SHP77 treated with DMSO at 0.1 percent for 48 hours (cell line): Measurements from ENCODE around the gene XPNPEP3.

Source experiments
- DNase-seq: peaks from one replicate; lab custom pipeline; 2025; lab: John Stamatoyannopoulos, UW

XPNPEP3 gene

DNA sequence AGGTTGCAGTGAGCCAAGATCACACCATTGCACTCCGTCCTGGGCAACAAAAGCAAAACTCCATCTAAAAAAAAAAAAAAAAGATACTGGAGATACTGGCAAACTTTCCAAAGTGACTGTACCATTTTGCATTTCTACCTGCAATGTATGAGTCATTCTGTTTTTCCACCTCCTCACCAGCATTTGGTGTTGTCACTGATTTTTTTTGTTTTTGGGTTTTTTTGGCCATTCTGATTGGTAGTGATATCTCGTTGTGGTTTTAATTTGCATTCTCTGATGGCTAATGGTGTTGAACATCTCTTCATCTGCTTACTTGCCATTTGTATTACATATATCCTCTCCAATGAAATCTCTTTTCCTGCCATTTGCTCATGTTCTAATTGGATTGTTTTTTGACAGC is 82.3 kb downstream of the XPNPEP3 start:
- DNase-seq, result no peak

DNA sequence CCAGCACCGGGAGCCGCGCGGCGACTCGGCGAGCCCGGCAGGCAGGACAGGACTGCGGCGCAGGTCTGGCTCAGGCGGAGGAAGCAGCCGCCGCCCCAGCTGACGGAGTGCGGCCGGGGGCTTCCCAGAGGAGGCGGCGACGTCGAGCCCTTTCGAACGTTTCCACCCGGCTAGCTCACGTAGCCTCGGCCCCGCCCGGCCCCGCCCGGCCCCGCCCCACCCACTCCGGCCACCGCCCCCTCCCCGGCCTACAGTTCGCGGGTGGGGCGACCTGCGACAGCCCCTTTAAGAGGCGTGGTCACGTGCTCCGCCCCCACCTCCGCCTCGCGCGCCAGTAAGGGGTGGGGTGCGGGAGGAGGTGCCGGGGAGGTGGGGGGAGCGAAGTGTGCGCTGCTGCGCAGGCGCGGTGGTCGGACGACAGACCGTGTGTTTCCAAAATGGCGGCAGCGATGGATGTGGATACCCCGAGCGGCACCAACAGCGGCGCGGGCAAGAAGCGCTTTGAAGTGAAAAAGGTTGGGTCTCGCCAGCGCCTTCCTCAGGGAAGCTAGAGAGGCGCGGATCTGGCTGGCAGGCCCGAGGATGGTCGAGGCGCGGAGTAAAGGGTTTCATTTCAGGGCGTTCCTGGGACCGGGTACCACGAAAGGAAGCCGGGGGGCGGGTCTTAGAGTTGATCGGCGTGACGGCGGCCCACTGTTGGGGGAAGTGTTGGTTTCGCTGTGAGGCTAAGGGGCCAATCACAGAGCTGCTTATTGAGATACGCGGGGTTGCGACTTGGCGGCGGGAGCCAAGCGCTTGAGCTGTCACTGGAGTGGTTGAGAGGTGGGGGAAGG is 94.2 kb downstream of the XPNPEP3 start, which contains the start of gene RBX1:
Gene RBX1, plus strand, starts transcription at position 417 of the 833 bp plus-strand sequence. Its CDS starts 21 bp downstream, at position 438.
- DNase-seq, result peak; percentile 88

DNA sequence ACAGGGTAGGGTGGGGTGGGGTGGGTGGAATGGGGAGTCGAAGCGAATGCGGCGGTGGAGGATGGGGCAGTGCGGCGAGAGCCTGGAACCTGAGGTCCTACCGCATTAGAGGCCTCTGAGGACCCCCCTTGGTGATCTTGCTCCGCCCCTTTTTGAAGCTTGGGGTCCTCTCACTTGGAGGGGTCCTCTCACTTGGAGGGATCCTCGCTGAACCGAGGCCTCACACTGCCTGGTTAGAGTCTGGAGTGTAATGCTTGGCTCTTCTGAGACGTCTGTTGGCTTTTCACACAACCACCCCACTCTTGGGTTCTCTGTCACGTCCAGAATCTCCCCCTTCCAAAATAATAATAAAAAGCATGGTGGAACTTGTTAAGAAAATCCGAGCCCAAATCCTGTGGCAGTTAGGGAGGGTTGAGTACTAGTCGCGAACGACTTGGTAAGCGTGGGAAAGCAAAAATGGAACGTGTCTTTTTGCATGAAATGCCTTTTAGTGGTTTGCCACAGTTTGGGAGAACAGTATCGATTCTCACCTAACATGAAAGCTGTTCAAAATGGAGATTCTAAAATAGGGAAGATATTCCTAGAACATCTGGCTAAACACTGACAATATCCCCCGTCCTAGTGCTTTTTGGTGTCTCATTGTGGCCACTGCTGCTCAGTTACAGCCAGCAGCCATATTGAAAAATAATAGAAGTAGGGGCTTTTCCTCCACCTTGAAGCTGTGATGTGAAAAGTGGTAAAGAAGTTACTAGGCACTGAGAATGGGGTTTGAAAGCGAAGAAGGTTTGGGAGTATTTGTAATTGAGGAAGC is 95.1 kb downstream of the XPNPEP3 start:
- no peak for DNase-seq

DNA sequence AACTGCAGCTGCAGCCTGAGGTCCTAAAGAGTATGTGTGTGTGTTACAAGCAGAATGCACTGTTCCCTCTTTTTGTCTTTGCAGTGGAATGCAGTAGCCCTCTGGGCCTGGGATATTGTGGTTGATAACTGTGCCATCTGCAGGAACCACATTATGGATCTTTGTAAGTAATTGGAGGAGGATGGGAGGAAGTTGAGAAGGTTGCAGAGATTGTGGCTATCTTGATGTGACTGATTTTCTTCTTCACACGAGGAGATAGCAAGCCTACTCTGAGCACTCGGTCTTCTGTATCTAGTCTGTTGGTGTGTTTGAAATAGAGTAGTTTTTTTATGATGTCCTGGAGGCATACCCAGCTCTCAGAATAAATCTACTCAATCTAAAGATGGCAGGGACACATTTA is 96.5 kb downstream of the XPNPEP3 start:
- no peak for DNase-seq

DNA sequence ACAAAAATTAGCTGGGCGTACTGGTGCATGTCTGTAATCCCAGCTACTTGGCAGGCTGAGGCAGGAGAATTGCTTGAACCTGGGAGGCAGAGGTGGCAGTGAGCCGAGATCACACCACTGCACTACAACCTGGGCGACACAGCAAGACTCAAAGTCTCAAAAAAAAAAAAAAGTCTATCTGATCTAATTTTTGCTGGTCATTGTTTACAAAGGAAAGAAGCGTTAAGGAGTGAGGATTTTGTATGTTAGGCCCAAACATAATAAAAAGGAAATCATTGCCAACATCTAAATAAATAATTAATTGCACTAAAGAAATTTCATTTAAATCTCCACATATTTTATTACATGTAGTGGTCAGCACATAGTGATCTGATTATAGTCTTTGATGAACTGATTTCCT is 97.2 kb downstream of the XPNPEP3 start:
- no peak for DNase-seq

DNA sequence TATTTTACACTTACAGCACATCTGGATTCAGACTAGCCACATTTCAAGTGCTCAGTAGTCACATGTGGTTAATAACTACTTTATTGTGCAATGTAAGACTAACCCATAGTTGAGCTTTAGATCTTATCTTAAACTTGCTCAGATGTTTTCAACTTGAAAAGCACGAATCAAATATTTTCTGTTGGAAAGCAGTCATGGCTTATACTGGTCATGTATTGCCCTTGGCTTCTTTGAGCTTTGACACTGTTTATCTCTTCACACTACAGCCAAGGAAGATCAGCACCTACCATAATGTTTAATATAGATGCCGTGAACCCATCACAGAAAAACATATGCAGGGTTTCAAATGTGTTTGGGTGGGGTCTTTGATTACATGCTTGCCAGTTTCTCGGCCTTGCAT is 98.6 kb downstream of the XPNPEP3 start:
- DNase-seq, result no peak

DNA sequence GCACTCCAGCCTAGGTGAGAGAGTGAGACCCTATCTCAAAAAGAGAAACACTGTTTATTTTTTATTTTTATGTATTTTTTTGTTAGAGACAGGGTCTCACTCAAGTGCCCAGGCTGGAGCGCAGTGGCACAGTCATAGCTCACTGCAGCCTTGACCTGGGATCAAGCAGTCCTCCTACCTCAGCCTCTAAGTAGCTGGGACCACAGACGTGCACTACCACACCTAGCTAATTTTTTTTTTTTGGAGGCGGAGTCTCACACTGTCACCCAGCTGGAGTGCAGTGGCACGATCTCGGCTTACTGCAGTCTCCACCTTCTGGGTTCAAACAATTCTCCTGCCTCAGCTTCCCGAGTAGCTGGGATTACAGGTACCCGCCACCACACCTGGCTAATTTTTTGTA is 100.7 kb downstream of the XPNPEP3 start:
- no peak for DNase-seq

DNA sequence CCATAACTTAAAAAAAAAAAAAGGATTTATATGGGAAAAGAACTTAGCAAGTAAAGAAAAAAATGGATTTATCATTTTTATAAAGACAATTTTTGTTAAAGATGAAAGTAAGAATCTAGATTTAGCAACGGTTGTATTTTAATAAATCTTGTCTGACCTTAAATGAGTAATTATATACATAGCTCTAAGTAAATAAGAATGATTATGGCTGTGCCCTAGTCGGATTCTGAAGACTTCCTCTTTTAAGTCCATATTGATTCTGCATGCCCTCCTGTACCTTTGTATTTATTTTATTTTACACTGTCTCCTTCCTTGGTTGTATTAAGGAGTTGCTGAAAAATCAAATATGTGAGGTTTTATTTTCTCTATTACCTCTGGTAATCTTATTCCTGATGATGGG is 101.4 kb downstream of the XPNPEP3 start:
- no peak for DNase-seq

DNA sequence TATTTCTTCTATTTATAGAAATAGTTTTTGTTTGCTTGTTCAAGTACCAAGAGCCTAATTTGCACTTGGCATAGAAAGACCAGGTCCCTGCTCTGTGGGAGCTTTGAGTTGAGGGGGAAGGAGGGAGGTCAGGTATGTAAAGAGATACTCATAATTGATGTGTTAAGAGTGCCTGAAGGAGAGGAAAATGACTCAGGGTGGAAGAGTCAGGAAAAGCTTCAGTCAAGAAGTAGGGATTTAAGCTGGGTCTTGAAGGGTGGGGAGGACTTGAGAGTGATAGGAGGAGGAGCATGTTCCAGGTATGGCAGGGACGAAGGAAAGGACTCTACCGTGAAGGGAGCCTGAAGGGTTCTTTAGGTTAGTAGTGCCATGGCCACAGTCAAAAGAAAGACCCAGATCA is 103.2 kb downstream of the XPNPEP3 start:
- DNase-seq, result no peak

DNA sequence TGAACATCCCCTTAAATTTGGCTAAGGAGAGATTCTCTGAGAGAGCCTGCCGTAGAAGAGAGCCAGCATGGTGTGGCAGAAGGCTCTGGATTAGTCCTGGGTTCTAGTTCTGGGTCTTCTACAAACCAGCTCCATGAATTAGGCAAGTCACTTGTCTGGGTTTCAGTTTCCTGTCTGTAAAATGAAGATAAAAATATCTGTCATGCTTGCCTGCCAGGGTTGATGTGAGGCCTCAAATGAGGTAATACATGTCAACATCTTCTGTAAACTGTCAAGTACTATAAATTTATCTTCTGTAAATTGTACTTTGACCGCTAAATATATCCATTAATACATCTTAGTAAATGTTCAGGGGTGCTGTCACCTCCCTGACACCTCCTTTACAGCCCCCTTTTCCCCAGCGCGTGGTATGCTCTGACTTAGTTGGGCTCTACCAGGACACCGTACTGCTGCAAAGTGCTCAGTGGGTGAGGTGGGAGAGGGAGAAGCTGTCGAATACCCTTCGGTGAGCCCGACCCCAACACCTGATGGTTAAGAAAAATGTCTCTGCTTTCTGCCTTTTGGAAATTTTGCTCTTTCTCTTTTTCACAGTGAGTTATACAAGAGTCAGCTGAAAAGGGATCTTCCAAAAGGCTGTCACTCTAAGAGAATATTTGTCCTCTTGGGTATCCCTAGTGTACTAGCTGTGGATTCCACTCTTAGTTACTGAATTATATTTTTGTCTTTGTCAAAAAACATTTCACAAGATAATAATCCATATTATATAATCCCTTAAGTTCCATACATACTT is 109.2 kb downstream of the XPNPEP3 start:
- no peak for DNase-seq

DNA sequence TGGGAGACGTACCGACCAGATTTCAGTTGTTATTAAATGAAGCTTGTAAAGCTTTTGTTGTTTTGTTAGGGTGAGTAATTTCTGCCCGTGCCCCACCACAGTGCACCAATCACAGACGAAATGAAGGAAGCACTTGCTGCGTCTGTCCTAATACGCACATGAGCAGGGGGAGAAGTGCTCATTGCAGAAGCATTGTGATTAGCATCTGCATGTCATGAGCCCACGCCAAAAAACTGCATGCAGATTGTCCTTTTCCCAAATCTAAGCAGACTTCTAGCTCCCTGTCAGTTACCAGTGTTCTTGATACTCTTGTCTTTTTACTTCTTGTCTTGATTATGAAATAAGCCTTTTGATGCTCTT is 109.8 kb downstream of the XPNPEP3 start:
- DNase-seq, result no peak

DNA sequence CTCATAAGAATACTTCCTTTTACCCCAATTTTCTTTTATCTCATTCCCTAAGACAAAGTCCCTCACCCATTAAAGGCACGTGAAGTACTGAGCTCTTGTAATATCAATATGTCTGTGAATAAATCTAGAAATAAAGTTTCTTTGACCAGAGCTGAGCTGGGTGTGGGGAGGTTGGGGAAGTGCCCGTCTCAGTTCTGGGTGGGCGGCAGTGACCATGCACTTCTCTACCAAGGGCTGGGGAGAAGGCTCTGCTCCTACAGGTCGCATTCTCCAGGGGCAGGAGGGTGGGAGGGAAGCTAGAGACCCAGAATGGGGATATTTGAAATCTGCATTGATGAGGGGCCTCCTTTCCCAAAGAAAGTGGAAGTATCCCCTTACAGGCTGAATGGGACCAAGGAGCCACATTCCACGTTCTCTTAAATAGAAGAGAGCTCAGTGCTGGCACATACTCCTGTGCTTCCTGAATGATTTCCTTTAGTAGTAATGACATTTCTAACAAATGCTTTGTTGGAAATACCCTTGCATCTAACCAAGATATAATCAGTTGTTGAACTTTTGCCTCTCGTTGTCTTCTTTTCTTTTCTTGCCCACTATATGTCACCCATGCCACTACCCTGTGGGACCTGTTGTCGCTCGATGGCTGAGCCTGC is 110.3 kb downstream of the XPNPEP3 start:
- DNase-seq, result no peak

DNA sequence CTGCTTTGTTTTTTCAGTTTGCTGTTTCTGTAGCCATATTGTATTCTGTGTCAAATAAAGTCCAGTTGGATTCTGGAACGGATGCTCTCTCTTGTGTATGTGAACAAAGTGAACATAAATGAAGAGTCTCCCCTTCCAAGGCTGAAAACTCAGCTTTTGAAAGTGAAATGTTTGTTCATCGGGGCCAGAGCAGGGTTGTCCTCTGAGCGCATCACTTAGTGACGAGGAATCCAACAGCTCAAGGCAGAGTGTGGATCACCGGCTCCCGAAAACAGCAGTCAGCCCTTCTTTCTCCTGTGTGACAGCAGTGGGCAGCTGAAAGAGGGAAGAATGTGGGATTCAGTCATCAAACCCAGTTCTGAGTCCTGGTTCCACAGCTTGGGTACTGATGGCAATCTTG is 115.6 kb downstream of the XPNPEP3 start:
- DNase-seq, result no peak

DNA sequence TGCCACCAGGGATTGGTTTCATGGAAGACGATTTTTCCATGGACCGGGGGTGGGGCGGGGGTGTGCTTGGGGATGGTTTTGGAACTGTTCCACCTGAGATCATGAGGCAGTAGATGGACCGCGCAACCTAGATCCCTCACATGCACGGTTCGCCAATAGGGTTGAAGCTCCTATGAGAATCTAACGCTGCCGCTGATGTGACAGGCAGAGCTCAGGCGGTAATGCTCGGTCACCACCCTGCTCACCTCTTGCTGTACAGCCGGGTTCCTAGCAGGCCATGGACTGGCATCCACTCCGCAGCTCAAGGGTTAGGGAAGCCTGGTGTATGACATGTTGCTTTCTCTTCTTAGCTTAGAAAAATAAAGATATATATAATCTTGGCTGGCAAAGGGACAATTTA is 116.2 kb downstream of the XPNPEP3 start:
- DNase-seq, result no peak

DNA sequence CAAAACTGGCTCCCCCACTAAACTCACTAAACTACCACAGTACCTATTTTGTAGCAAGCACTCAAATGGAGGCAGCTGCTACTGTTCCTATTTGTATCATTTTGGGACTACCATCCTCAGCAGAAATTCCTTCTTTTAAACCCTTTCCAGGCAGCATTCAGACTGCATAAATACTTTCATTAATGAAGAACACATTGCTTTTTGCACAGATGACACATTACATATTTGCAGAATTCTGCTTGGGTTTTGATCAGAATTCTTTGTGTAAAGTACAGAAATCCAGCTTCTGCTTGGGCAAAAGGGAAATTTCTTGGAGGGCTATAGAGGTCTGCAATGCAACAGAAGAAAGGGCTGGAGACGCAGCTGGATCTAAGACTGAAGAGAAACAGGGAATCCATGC is 118.4 kb downstream of the XPNPEP3 start:
- DNase-seq, result no peak

DNA sequence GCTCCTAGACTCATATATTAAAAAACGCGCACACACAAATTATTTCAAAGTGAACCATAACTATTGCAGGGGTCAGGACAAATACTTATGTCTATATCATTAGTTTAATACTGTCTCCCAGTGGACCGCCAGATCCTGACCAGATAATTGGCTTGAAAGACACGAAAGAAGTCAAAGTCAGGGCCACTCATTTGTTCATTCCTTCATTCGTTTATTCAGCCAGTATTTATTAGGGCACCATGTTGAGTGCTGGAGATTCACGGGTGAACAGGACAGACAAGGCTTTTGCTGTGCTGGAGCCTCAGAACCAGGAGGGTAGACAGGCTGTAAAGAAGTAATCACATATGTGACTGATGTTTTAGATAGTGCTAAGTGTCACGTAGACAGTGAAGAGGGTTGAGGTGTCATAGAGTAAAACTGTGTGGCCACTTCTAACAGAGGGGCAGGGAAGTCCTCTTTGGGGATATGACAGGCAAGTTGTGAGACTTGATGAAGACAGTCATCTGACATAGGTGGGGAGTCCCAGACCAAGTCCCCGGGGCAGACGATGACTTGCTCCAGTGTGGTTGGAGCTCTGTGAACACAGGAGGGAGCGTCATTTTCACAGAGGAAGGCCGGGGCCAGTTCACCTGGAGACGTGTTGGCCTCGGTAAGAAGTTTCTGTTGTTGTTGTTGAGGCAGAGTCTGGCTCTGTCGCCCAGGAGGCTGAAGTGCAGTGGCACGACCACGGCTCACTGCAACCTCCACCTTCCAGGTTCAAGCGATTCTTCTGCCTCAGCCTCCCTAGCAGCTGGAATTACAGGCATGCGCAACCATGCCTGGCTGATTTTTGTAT is 120.1 kb downstream of the XPNPEP3 start:
- no peak for DNase-seq

DNA sequence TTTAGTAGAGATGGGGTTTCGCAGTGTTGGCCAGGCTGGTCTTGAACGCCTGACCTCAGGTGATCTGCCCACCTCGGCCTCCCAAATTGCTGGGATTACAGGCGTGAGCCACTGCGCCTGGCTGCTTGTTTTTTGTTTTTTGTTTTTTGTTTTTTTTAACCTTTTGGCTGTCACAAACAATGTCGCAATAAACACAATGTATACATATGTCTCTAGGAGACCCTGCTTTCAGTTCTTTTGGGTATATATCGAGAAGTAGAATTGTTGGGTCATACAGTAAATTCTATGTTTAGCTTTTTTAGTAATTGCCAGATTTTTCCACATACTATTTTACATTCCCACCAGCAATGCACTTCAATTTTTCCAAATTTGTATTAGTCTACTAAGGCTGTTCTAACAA is 122.2 kb downstream of the XPNPEP3 start:
- no peak for DNase-seq

DNA sequence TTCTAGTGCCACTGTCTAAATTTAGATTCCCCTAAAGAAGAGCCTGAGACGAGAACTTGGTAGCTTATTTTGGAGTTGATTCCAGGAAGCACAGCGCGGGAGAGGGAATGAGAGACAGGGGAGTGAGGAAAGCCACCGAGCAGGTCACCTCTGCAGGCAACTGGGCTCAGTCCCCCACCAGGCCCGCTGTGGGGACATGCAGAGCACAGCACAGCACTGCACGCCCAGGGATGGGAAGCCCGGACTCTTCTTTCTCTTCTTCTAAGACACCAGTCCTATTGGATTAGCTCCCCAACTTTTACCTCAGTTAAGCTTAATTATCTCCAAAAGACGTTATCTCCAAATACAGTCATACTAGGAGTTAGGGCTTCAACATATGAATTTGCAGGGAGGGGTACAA is 122.9 kb downstream of the XPNPEP3 start:
- no peak for DNase-seq
